Endothelial cell of umbilical vein (primary cell): ENCODE results near the gene CTDSP1. TPM values are rescaled to one million over a fixed set of nuclear protein-coding genes. Genes with fewer than 3 reads are reported as not detected.

Experiments used
- BruUV-seq: library from RNA; stranded (reverse); fragments of 400-500 nt; replicated peaks from 2 replicates; lab custom pipeline; 2021; lab: Mats Ljungman, UMichigan
- CTCF ChIA-PET: fragments of 300-600, 350-600 bp; sonication (Branson Sonifier 250); formaldehyde crosslinking; loops from one replicate; lab custom pipeline; 2021; ENCODE audit warnings: antibody characterized with exemption, inconsistent platforms; lab: Charles Lee
- POLR2A ChIA-PET: fragments of 300-600, 350-600 bp; sonication (Branson Sonifier 250); formaldehyde crosslinking; loops from one replicate; lab custom pipeline; 2021; ENCODE audit warnings: antibody characterized with exemption, inconsistent platforms; lab: Charles Lee
- DNase-seq: peaks from one replicate; pipeline ENCODE4 v3.0.0-alpha.2; 2011; ENCODE audit warnings: low read depth, low spot score
- FAIRE-seq: peaks from 2 replicates; lab custom pipeline; 2011; peaks lifted over from hg19 to GRCh38; lab: Jason Lieb, UNC
- H2AFZ ChIP-seq: 2 replicates; pipeline ENCODE4 v1.6.0; 2012; ENCODE audit warnings: low read depth, low read length, control low read depth, inconsistent platforms
- H3K27ac ChIP-seq: 2 replicates; pipeline ENCODE4 v1.5.1; 2011; ENCODE audit warnings: low read depth, mild to moderate bottlenecking, control low read depth, low read length, moderate library complexity; ENCODE audit not compliant: insufficient read depth
- H3K27me3 ChIP-seq, 2 experiments: 2 replicates each; pipeline versions ENCODE4 v1.6.0 to v1.6.1; 2011; ENCODE audit warnings: low read length in 2 of 2, mixed read lengths in 1 of 2; ENCODE audit not compliant: control insufficient read depth in 2 of 2, insufficient read depth in 2 of 2
- H3K36me3 ChIP-seq, 2 experiments: 2 replicates in 1 of 2; 3 replicates in 1 of 2; pipeline ENCODE4 v1.5.1; 2011; ENCODE audit warnings: low read length in 2 of 2, mild to moderate bottlenecking in 1 of 2, moderate library complexity in 1 of 2; ENCODE audit not compliant: control insufficient read depth in 2 of 2, insufficient read depth in 2 of 2; ENCODE audit errors: extremely low read depth in 1 of 2
- H3K4me1 ChIP-seq: 3 replicates; pipeline ENCODE4 v1.5.1; 2011; ENCODE audit warnings: mild to moderate bottlenecking, low read length; ENCODE audit not compliant: control insufficient read depth, insufficient read depth; ENCODE audit errors: extremely low read depth
- H3K4me2 ChIP-seq: 2 replicates; pipeline ENCODE4 v1.6.1; 2011; ENCODE audit warnings: low read length, control low read depth, mixed read lengths; ENCODE audit not compliant: insufficient read depth
- H3K4me3 ChIP-seq, 3 experiments: fragments of 200-600 bp in 1 of 3; sonication (generic), shearing (Covaris generic) in 1 of 3; replicated peaks in 1 of 3; 2 replicates each; pipeline ENCODE4 v1.5.1; 2011 to 2016; ENCODE audit warnings: control low read depth in 3 of 3, low read length in 3 of 3, mild to moderate bottlenecking in 2 of 3, inconsistent platforms in 1 of 3, low read depth in 1 of 3, moderate library complexity in 1 of 3; ENCODE audit not compliant: insufficient read depth in 1 of 3
- H3K79me2 ChIP-seq: 2 replicates; pipeline ENCODE4 v1.6.0; 2012; ENCODE audit warnings: low read length, inconsistent platforms; ENCODE audit not compliant: control insufficient read depth, insufficient read depth
- H3K9ac ChIP-seq: replicated peaks from 2 replicates; pipeline ENCODE3; 2011; ENCODE audit warnings: low read length, control low read depth; ENCODE audit not compliant: insufficient read depth; ENCODE audit errors: extremely low read depth
- H3K9me1 ChIP-seq: replicated peaks from 3 replicates; pipeline ENCODE4 v1.6.0; 2011; ENCODE audit warnings: mild to moderate bottlenecking, low read length; ENCODE audit not compliant: control insufficient read depth, insufficient read depth; ENCODE audit errors: extremely low read depth
- H3K9me3 ChIP-seq: replicated peaks from 2 replicates; pipeline ENCODE4 v1.5.1; 2012; ENCODE audit warnings: low read length, inconsistent platforms; ENCODE audit not compliant: control insufficient read depth, insufficient read depth
- H4K20me1 ChIP-seq: replicated peaks from 2 replicates; pipeline ENCODE3; 2011; ENCODE audit warnings: mild to moderate bottlenecking, low read length; ENCODE audit not compliant: control insufficient read depth, insufficient read depth; ENCODE audit errors: extremely low read depth
- CTCF ChIP-seq, 2 donors: IDR thresholded peaks; 1 replicate in 1 of 2; 2 replicates in 1 of 2; pipeline ENCODE4 v1.5.1; 2011; ENCODE audit warnings: low read length in 2 of 2, mild to moderate bottlenecking in 2 of 2, moderate library complexity in 2 of 2, control low read depth in 1 of 2, inconsistent platforms in 1 of 2, low read depth in 1 of 2; ENCODE audit not compliant: insufficient read depth in 1 of 2; ENCODE audit errors: extremely low read depth in 1 of 2
- EZH2 ChIP-seq: IDR thresholded peaks from 2 replicates; pipeline ENCODE4 v1.6.1; 2012; ENCODE audit warnings: borderline replicate concordance, low read depth, mild to moderate bottlenecking, moderate library complexity, low read length, inconsistent platforms; ENCODE audit not compliant: severe bottlenecking
- FOS ChIP-seq: IDR thresholded peaks from 2 replicates; pipeline ENCODE4 v1.6.1; 2011; ENCODE audit warnings: mild to moderate bottlenecking, low read length, moderate library complexity, borderline replicate concordance; ENCODE audit not compliant: insufficient read depth
- GATA2 ChIP-seq: IDR thresholded peaks from 2 replicates; pipeline ENCODE4 v1.7.0; 2011; ENCODE audit warnings: low read depth, mild to moderate bottlenecking, moderate library complexity, mixed read lengths, low read length; ENCODE audit not compliant: insufficient read length, insufficient read depth
- JUN ChIP-seq: IDR thresholded peaks from 2 replicates; pipeline ENCODE4 v1.6.1; 2011; ENCODE audit warnings: borderline replicate concordance, low read depth; ENCODE audit not compliant: insufficient read length, insufficient read depth
- MAX ChIP-seq: IDR thresholded peaks from 2 replicates; pipeline ENCODE4 v1.6.1; 2011; ENCODE audit not compliant: insufficient read depth, insufficient read length
- MYC ChIP-seq: IDR thresholded peaks from one replicate; pipeline ENCODE4 v1.6.1; 2011; ENCODE audit warnings: mild to moderate bottlenecking, low read depth, low read length
- POLR2A ChIP-seq: IDR thresholded peaks from 2 replicates; pipeline ENCODE4 v1.6.1; 2012; ENCODE audit warnings: low read depth, mild to moderate bottlenecking, control low read depth, low read length
- POLR2AphosphoS5 ChIP-seq: IDR thresholded peaks from 2 replicates; pipeline ENCODE4 v1.6.1; 2012; ENCODE audit warnings: low read depth, mild to moderate bottlenecking, control low read depth, low read length, moderate library complexity; ENCODE audit not compliant: insufficient read depth
- dilution Hi-C: fragments of 300-500 bp; cut with MboI; formaldehyde crosslinking; loops from one replicate; pipeline ENCODE4 v1.15.0; 2019; ENCODE audit warnings: low sequenced_read_pairs; ENCODE audit not compliant: extremely low pct_ligation_motif_present
- intact Hi-C: fragments of 100-400 bp; cut with micrococcal nuclease; formaldehyde crosslinking; loops from one replicate; pipeline ENCODE4 v1.10.0; 2022
- polyA plus RNA-seq, 4 experiments: library from polyadenylated mRNA; depleted of rRNA in 3 of 4; stranded (reverse) in 3 of 4; unstranded in 1 of 4; fragments of >200 nt; gene quantifications; 2 replicates each; pipeline versions ENCODE4 v1.2.1 to v1.2.3, GENCODE V29; 2011 to 2012; ENCODE audit warnings: missing spikeins in 1 of 4
- total RNA-seq: library from RNA; stranded (reverse); gene quantifications from 2 replicates; pipeline ENCODE4 v1.2.3, GENCODE V29; 2021

Gene CTDSP1
- total and polyA plus RNA-seq, 2 donors (not counting 3 experiments of a cell fraction or from before 2014, with no cell fraction given): 86.1 to 112 TPM

DNA sequence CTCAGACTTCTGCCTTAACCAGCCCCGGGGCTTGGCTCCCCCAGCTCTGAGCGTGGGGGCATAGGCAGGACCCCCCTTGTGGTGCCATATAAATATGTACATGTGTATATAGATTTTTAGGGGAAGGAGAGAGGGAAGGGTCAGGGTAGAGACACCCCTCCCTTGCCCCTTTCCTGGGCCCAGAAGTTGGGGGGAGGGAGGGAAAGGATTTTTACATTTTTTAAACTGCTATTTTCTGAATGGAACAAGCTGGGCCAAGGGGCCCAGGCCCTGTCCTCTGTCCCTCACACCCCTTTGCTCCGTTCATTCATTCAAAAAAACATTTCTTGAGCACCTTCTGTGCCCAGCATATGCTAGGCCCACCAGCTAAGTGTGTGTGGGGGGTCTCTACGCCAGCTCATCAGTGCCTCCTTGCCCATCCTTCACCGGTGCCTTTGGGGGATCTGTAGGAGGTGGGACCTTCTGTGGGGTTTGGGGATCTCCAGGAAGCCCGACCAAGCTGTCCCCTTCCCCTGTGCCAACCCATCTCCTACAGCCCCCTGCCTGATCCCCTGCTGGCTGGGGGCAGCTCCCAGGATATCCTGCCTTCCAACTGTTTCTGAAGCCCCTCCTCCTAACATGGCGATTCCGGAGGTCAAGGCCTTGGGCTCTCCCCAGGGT, 5.5 kb downstream of the CTDSP1 start:
- no peak overlapping the region for H3K4me3 ChIP-seq
- no peak overlapping the region for H3K4me2 ChIP-seq
- H3K27ac ChIP-seq: peak overlapping the region; percentile 38
- CTCF ChIA-PET: interaction anchor here (0.9 to 3.9 kb wide), 5 partner anchors 9 to 110 kb away, joined by 3 to 14 read pairs (median 3); no protein-coding TSS in a partner anchor
- BruUV-seq: TSS peak; percentile 29
- no peak for TF ChIP-seq POLR2AphosphoS5
- no peak for TF ChIP-seq JUN
- no peak for TF ChIP-seq CTCF (IDR thresholded peaks at IDR 0.05; ENCODE audit: extremely low read depth in 1 of 2, insufficient read depth in 1 of 2, low read depth in 1 of 2, low read length in 2 of 2)
- no peak for TF ChIP-seq MAX
- TF ChIP-seq EZH2: no peak
- no peak for TF ChIP-seq GATA2
- TF ChIP-seq POLR2A: no peak
- TF ChIP-seq MYC: no peak
- no peak for TF ChIP-seq FOS
- FAIRE-seq (no peak), DNase-seq (no peak)
- intact Hi-C loops (loop anchor here (5.0 kb wide), 2 partner anchors 178 to 442 kb away; no protein-coding TSS in a partner anchor), dilution Hi-C loops (no loop called here)
- H2AFZ ChIP-seq: no peak overlapping the region
- peaks cover 0 to 24% of the 10 kb centered on the region in 2 experiments for H3K36me3 ChIP-seq
- H3K4me1 ChIP-seq: peaks cover 26% of the 10 kb centered on the region
- POLR2A ChIA-PET: no interaction called here
- no peaks in the 10 kb centered on the region for H4K20me1 ChIP-seq
- no peaks in the 10 kb centered on the region for H3K27me3 ChIP-seq
- no peaks in the 10 kb centered on the region for H3K9me3 ChIP-seq
- H3K9ac ChIP-seq: no peak overlapping the region
- H3K9me1 ChIP-seq: no peaks in the 10 kb centered on the region
- peaks cover 19% of the 10 kb centered on the region for H3K79me2 ChIP-seq
